A673 (cell line): ENCODE results near the gene CES3. TPM values are rescaled to one million over a fixed set of nuclear protein-coding genes. Genes with fewer than 3 reads are reported as not detected.
"Not testable (repeated sequence)": the region's sequence is repeated elsewhere in the genome, so short reads cannot be mapped to it uniquely, and the experiment has no call there.

Experiments
- BruUV-seq: library from RNA; stranded (reverse); fragments of 400-500 nt; replicated peaks from 2 replicates; lab custom pipeline; 2021; lab: Mats Ljungman, UMichigan
- CTCF ChIA-PET: fragments of 300-600 bp; sonication (Branson Sonifier 250); formaldehyde crosslinking; loops from one replicate; lab custom pipeline; 2022; ENCODE audit warnings: antibody characterized with exemption; lab: Charles Lee
- POLR2A ChIA-PET: fragments of 300-600 bp; sonication (Branson Sonifier 250); formaldehyde crosslinking; loops from one replicate; lab custom pipeline; 2022; ENCODE audit warnings: antibody characterized with exemption; ENCODE audit not compliant: low non-redundant PET; lab: Charles Lee
- DNase-seq: peaks from one replicate; pipeline ENCODE4 v3.0.0-alpha.2; 2015; ENCODE audit warnings: low spot score
- H3K27ac ChIP-seq: fragments of 200-600 bp; sonication (generic); 2 replicates; pipeline ENCODE4 v1.5.1; 2016; ENCODE audit warnings: mixed run types, low read depth, mild to moderate bottlenecking, mixed read lengths, antibody characterized with exemption, low read length; ENCODE audit not compliant: poor library complexity, severe bottlenecking
- H3K27me3 ChIP-seq: fragments of 200-600 bp; sonication (generic); replicated peaks from 2 replicates; pipeline ENCODE4 v1.6.1; 2017; ENCODE audit warnings: mixed run types, low read depth, mild to moderate bottlenecking, mixed read lengths, antibody characterized with exemption, low read length; ENCODE audit not compliant: insufficient read depth, poor library complexity
- H3K36me3 ChIP-seq: fragments of 200-600 bp; sonication (generic); 2 replicates; pipeline ENCODE4 v1.6.1; 2016; ENCODE audit warnings: mixed run types, mild to moderate bottlenecking, mixed read lengths, antibody characterized with exemption, low read length; ENCODE audit not compliant: insufficient read depth, poor library complexity, severe bottlenecking
- H3K4me1 ChIP-seq: fragments of 200-600 bp; sonication (generic); 2 replicates; pipeline ENCODE4 v1.6.1; 2017; ENCODE audit warnings: mixed run types, mild to moderate bottlenecking, mixed read lengths, antibody characterized with exemption, low read length; ENCODE audit not compliant: insufficient read depth, poor library complexity, severe bottlenecking
- H3K4me3 ChIP-seq: fragments of 200-600 bp; sonication (generic); 2 replicates; pipeline ENCODE4 v1.5.1; 2016; ENCODE audit warnings: low read depth, mixed run types, mild to moderate bottlenecking, mixed read lengths, low read length; ENCODE audit not compliant: poor library complexity, severe bottlenecking
- H3K9me3 ChIP-seq: fragments of 200-600 bp; sonication (generic); 2 replicates; pipeline ENCODE4 v1.6.1; 2016; ENCODE audit warnings: mixed run types, low read depth, mild to moderate bottlenecking, mixed read lengths, antibody characterized with exemption, low read length; ENCODE audit not compliant: poor library complexity, severe bottlenecking
- EZH2 ChIP-seq: fragments of 200-600 bp; sonication (generic); IDR thresholded peaks from 2 replicates; pipeline ENCODE4 v1.6.1; 2017; ENCODE audit warnings: borderline replicate concordance, low read depth, mild to moderate bottlenecking, mixed read lengths, antibody characterized with exemption, low read length; ENCODE audit not compliant: poor library complexity, severe bottlenecking
- intact Hi-C: fragments of 100-400 bp; cut with micrococcal nuclease; formaldehyde crosslinking; loops from one replicate; pipeline ENCODE4 v1.10.0; 2022; ENCODE audit not compliant: unreplicated experiment
- total RNA-seq: library from RNA; stranded (reverse); gene quantifications from 2 replicates; pipeline ENCODE4 v1.2.3, GENCODE V29; 2021
- TF ChIP-seq, protein P1 (sequence below): fragments of 300-800, 200-600 bp; sonication (generic); conservative IDR thresholded peaks from 2 replicates; pipeline ENCODE4 v1.5.1; 2017; ENCODE audit warnings: low read depth, mild to moderate bottlenecking, antibody characterized with exemption, low read length, moderate library complexity, mixed read lengths

CES3 gene
- total RNA-seq, 1 experiment from 2014 or later = 3.9 TPM

DNA sequence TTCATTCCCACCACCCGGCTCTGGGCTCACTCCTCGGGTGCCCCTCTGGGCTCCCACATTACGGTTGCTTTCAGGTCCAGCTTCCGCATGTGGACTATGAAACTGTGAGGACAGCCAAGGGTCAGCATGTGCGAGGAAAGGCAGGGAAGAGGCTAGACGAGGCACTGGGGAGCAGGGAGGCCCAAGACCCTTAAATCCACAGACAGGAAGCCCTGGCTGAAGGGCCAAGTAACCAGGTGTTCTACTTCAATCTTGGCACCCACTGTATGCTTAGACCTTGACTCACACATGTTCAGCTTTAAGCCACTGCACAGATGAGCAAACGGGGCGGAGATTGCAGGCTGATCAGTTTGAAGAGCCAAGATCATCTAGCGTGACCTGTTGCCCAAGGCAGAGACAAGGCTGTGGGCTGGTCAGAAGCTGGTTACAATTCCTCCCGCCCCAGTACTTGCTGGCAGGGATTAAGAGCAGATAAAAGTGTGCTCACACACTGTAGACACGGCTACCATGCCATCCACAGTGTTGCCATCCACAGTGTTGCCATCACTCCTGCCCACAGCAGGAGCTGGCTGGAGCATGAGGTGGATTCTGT, 27.2 kb downstream of the CES3 start, which contains the start of gene CES4A:
Gene CES4A, plus strand, starts transcription at position 393 of the 592 bp plus-strand sequence. Its CDS starts 184 bp downstream, at position 577.
- no peaks in the 10 kb centered on the region for H3K4me1 ChIP-seq
- intact Hi-C loops = no loop called here
- BruUV-seq = no TSS peak
- no peaks in the 10 kb centered on the region for H3K9me3 ChIP-seq
- POLR2A ChIA-PET = no interaction called here
- H3K4me3 ChIP-seq = no peak within 1 kb of the TSS
- no peak within 1 kb of the TSS for H3K27ac ChIP-seq
- H3K36me3 ChIP-seq = no peaks in the 10 kb centered on the region
- CTCF ChIA-PET = no interaction called here
- H3K27me3 ChIP-seq = no peaks in the 10 kb centered on the region
- no peak for TF ChIP-seq EZH2
- TF ChIP-seq, protein P1, sequence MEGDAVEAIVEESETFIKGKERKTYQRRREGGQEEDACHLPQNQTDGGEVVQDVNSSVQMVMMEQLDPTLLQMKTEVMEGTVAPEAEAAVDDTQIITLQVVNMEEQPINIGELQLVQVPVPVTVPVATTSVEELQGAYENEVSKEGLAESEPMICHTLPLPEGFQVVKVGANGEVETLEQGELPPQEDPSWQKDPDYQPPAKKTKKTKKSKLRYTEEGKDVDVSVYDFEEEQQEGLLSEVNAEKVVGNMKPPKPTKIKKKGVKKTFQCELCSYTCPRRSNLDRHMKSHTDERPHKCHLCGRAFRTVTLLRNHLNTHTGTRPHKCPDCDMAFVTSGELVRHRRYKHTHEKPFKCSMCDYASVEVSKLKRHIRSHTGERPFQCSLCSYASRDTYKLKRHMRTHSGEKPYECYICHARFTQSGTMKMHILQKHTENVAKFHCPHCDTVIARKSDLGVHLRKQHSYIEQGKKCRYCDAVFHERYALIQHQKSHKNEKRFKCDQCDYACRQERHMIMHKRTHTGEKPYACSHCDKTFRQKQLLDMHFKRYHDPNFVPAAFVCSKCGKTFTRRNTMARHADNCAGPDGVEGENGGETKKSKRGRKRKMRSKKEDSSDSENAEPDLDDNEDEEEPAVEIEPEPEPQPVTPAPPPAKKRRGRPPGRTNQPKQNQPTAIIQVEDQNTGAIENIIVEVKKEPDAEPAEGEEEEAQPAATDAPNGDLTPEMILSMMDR = no peak
- no peak for DNase-seq

GRCh38 chr16:66991545-66992077, 30.5 kb downstream of the CES3 start:
- Histone ChIP-seq H3K4me1 (no peaks in the 10 kb centered on the region), H3K27ac (no peak overlapping the region), H3K9me3 (no peaks in the 10 kb centered on the region), H3K4me3 (no peak overlapping the region), H3K27me3 (no peaks in the 10 kb centered on the region), H3K36me3 (no peaks in the 10 kb centered on the region)
- POLR2A ChIA-PET = no interaction called here
- CTCF ChIA-PET = no interaction called here
- DNase-seq = no peak
- intact Hi-C loops = no loop called here
- TF ChIP-seq EZH2 = no peak
- TF ChIP-seq, protein P1 = no peak
- no TSS peak for BruUV-seq

DNA sequence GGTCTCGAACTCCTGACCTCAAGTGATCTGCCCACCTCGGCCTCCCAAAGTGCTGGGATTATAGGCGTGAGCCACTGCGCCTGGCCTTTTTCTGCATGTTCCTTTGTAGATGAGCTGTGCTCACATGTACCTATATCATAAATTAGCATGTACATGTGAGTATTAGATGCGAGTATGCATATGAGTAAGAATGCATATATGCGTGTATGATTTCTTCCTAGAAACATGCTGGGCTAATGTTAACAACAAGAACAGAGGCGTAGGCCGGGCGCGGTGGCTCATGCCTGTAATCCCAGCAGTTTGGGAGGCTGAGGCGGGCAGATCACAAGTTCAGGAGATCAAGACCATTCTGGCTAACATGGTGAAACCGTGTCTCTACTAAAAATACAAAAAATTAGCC, 32.5 kb downstream of the CES3 start:
- CTCF ChIA-PET = not testable (repeated sequence)

More for the DNA sequence above, 32.5 kb downstream of the CES3 start:
- BruUV-seq, H3K27ac ChIP-seq, intact Hi-C loops, DNase-seq, H3K4me3 ChIP-seq, H3K36me3 ChIP-seq, H3K4me1 ChIP-seq, POLR2A ChIA-PET, H3K27me3 ChIP-seq, H3K9me3 ChIP-seq: not testable (repeated sequence)
